OCI-LY7 (cell line): ENCODE data around the gene KAZN. TPM values are rescaled to one million over a fixed set of nuclear protein-coding genes. Genes with fewer than 3 reads are reported as not detected.

Experiments used
- BruUV-seq: library from RNA; stranded (reverse); fragments of 400-500 nt; replicated peaks from 2 replicates; lab custom pipeline; 2021; lab: Mats Ljungman, UMichigan
- CTCF ChIA-PET: fragments of 300-600 bp; sonication (Branson Sonifier 250); formaldehyde crosslinking; loops from one replicate; lab custom pipeline; 2022; ENCODE audit warnings: antibody characterized with exemption; ENCODE audit not compliant: unreplicated experiment; lab: Charles Lee
- POLR2A ChIA-PET: fragments of 300-600 bp; sonication (Branson Sonifier 250); formaldehyde crosslinking; loops from one replicate; lab custom pipeline; 2022; ENCODE audit warnings: antibody characterized with exemption; lab: Charles Lee
- DNase-seq: peaks from one replicate; pipeline ENCODE4 v3.0.0-alpha.2; 2015; ENCODE audit warnings: low spot score
- H2AFZ ChIP-seq: fragments of 200-600 bp; sonication (generic), shearing (Covaris generic); 2 replicates; pipeline ENCODE4 v1.6.1; 2014; ENCODE audit warnings: mild to moderate bottlenecking, antibody characterized with exemption, low read length, moderate library complexity
- H3K27ac ChIP-seq: fragments of 200-600 bp; sonication (generic); 2 replicates; pipeline ENCODE4 v1.5.1; 2014; ENCODE audit warnings: mixed run types, low read depth, mild to moderate bottlenecking, moderate library complexity, low read length, inconsistent platforms; ENCODE audit not compliant: poor library complexity, severe bottlenecking
- H3K36me3 ChIP-seq: fragments of 200-600 bp; sonication (generic); 2 replicates; pipeline ENCODE4 v1.6.1; 2014; ENCODE audit warnings: mild to moderate bottlenecking, antibody characterized with exemption, low read length, moderate library complexity, mixed read lengths; ENCODE audit not compliant: insufficient read depth
- H3K4me1 ChIP-seq: fragments of 200-600 bp; sonication (generic); 2 replicates; pipeline ENCODE4 v1.5.1; 2014; ENCODE audit warnings: mild to moderate bottlenecking, low read length; ENCODE audit not compliant: insufficient read depth, poor library complexity, severe bottlenecking
- H3K4me2 ChIP-seq: fragments of 200-600 bp; sonication (generic); 2 replicates; pipeline ENCODE4 v1.6.1; 2014; ENCODE audit warnings: mild to moderate bottlenecking, low read length
- H3K4me3 ChIP-seq: fragments of 200-600 bp; sonication (generic); 2 replicates; pipeline ENCODE4 v1.5.1; 2014; ENCODE audit warnings: mild to moderate bottlenecking, low read depth, low read length; ENCODE audit not compliant: poor library complexity, severe bottlenecking
- H3K79me2 ChIP-seq: fragments of 200-600 bp; sonication (generic); 2 replicates; pipeline ENCODE4 v1.6.1; 2016; ENCODE audit warnings: low read depth, mild to moderate bottlenecking, low read length, moderate library complexity, mixed read lengths; ENCODE audit not compliant: insufficient read depth
- H3K9me2 ChIP-seq: fragments of 200-600 bp; sonication (generic); 2 replicates; pipeline ENCODE4 v1.6.1; 2016; ENCODE audit warnings: mild to moderate bottlenecking, low read length, mixed read lengths; ENCODE audit not compliant: insufficient read depth
- H3K9me3 ChIP-seq: fragments of 200-600 bp; sonication (generic); 2 replicates; pipeline ENCODE4 v1.6.1; 2014; ENCODE audit warnings: mild to moderate bottlenecking, mixed run types, low read length, mixed read lengths
- H4K20me1 ChIP-seq: fragments of 200-600 bp; sonication (generic); 2 replicates; pipeline ENCODE4 v1.6.1; 2014; ENCODE audit warnings: mild to moderate bottlenecking, antibody characterized with exemption, low read length, moderate library complexity, mixed read lengths; ENCODE audit not compliant: insufficient read depth
- CTCF ChIP-seq: fragments of 200-600 bp; sonication (generic); conservative IDR thresholded peaks from 2 replicates; pipeline ENCODE4 v1.5.1; 2014; ENCODE audit warnings: mild to moderate bottlenecking, antibody characterized with exemption, low read length, moderate library complexity, mixed read lengths
- EZH2phosphoT487 ChIP-seq: fragments of 200-600 bp; sonication (generic); IDR thresholded peaks from 2 replicates; pipeline ENCODE4 v1.6.1; 2018; ENCODE audit warnings: low read depth, borderline replicate concordance, mild to moderate bottlenecking, mixed run types, antibody characterized with exemption, low read length, moderate library complexity, mixed read lengths
- intact Hi-C: fragments of 100-400 bp; cut with micrococcal nuclease; formaldehyde crosslinking; loops from one replicate; pipeline ENCODE4 v1.10.0; 2022; ENCODE audit not compliant: unreplicated experiment
- total RNA-seq, 2 experiments: library from RNA; depleted of rRNA in 1 of 2; stranded (reverse); fragments of >200 nt in 1 of 2; shearing (Covaris generic) in 1 of 2; gene quantifications; 2 replicates each; pipeline ENCODE4 v1.2.3, GENCODE V29; 2014 to 2022

KAZN gene
- total RNA-seq, 2 experiments from 2014 or later: 0.40 to 2.4 TPM

- no peak overlapping the region for H3K4me2 ChIP-seq
- TF ChIP-seq EZH2phosphoT487 (no peak), CTCF (no peak)
- ChIA-PET CTCF (no interaction called here), POLR2A (no interaction called here)
- peaks cover 4% of the 10 kb centered on the region; the same call in 1 of the 2 replicates for H3K9me3 ChIP-seq
- peaks cover 5% of the 10 kb centered on the region for H3K4me1 ChIP-seq
- no TSS peak for BruUV-seq
- H4K20me1 ChIP-seq: no peaks in the 10 kb centered on the region
- H3K36me3 ChIP-seq: no peaks in the 10 kb centered on the region
- H3K79me2 ChIP-seq: no peaks in the 10 kb centered on the region
- no peak overlapping the region for H2AFZ ChIP-seq
- H3K4me3 ChIP-seq: no peak overlapping the region
- no peak for DNase-seq
- no peak overlapping the region for H3K27ac ChIP-seq
- intact Hi-C loops: loop anchor here (5.0 to 10.0 kb wide), 2 partner anchors 42 to 1009 kb away; no protein-coding TSS in a partner anchor
- H3K9me2 ChIP-seq: no peaks in the 10 kb centered on the region
These were observed 505.4 kb downstream of the KAZN start for GRCh38 chr1:15103906-15104305.

- H3K9me2 ChIP-seq: no peaks in the 10 kb centered on the region
- no peaks in the 10 kb centered on the region for H3K79me2 ChIP-seq
- no peak overlapping the region for H3K4me3 ChIP-seq
- intact Hi-C loops: loop anchor here (5.0 to 10.0 kb wide), 2 partner anchors 42 to 1010 kb away; no protein-coding TSS in a partner anchor
- ChIA-PET POLR2A (no interaction called here), CTCF (no interaction called here)
- TF ChIP-seq CTCF (no peak), EZH2phosphoT487 (no peak)
- H3K4me1 ChIP-seq: peaks cover 5% of the 10 kb centered on the region
- H3K36me3 ChIP-seq: no peaks in the 10 kb centered on the region
- no peak overlapping the region for H3K27ac ChIP-seq
- H3K9me3 ChIP-seq: peaks cover 4% of the 10 kb centered on the region; the same call in 1 of the 2 replicates
- H2AFZ ChIP-seq: no peak overlapping the region
- H4K20me1 ChIP-seq: no peaks in the 10 kb centered on the region
- no TSS peak for BruUV-seq
- H3K4me2 ChIP-seq: no peak overlapping the region
- no peak for DNase-seq
These were observed 506.3 kb downstream of the KAZN start for GRCh38 chr1:15104768-15105167.

- intact Hi-C loops: loop anchor here (10.0 kb wide), 1 partner anchor 1012 kb away; no protein-coding TSS in a partner anchor
- TF ChIP-seq CTCF: no peak
- TF ChIP-seq EZH2phosphoT487: no peak
- ChIA-PET CTCF (no interaction called here), POLR2A (no interaction called here)
- H3K4me2 ChIP-seq: no peak overlapping the region
- H3K27ac ChIP-seq: no peak overlapping the region
- H4K20me1 ChIP-seq: no peaks in the 10 kb centered on the region
- H2AFZ ChIP-seq: no peak overlapping the region
- DNase-seq: no peak
- H3K9me3 ChIP-seq: peaks cover 4% of the 10 kb centered on the region; the same call in 1 of the 2 replicates
- no peaks in the 10 kb centered on the region for H3K36me3 ChIP-seq
- no peak overlapping the region for H3K4me3 ChIP-seq
- no TSS peak for BruUV-seq
- no peaks in the 10 kb centered on the region for H3K9me2 ChIP-seq
- no peaks in the 10 kb centered on the region for H3K79me2 ChIP-seq
- H3K4me1 ChIP-seq: no peaks in the 10 kb centered on the region
These were observed 508.1 kb downstream of the KAZN start for GRCh38 chr1:15106608-15107007.
